T-helper 17 cell (primary cell): ENCODE results near the gene EED. TPM values are rescaled to one million over a fixed set of nuclear protein-coding genes. Genes with fewer than 3 reads are reported as not detected.
A peak's percentile ranks its signal among the peaks of the same experiment; 100 is the strongest.
"Not testable (repeated sequence)": the region's sequence is repeated elsewhere in the genome, so short reads cannot be mapped to it uniquely, and the experiment has no call there.

Experiments
- ATAC-seq: fragments of 150-1000 bp; cut with Tn5 transposase; 2 replicates; pipeline ENCODE4 v1.10.0; 2021; ENCODE audit warnings: mild to moderate bottlenecking, moderate library complexity
- DNase-seq, 3 donors: peaks; one replicate each; pipeline versions ENCODE4 v3.0.0 to v3.0.0-alpha.2; 2020 to 2021
- H3K9me3 ChIP-seq: one replicate; pipeline ENCODE4 v1.7.0; 2013; ENCODE audit warnings: low read length, mild to moderate bottlenecking; ENCODE audit not compliant: control insufficient read depth, poor library complexity, severe bottlenecking
- H3K27ac Mint-ChIP-seq: one replicate; pipeline ENCODE4 v1.8.0; 2022; ENCODE audit warnings: mild to moderate bottlenecking, moderate library complexity, mixed read lengths
- H3K27me3 Mint-ChIP-seq: one replicate; pipeline ENCODE4 v1.8.0; 2022; ENCODE audit warnings: mixed read lengths
- H3K36me3 Mint-ChIP-seq: one replicate; pipeline ENCODE4 v1.8.0; 2022; ENCODE audit warnings: low read depth, mixed read lengths
- H3K4me1 Mint-ChIP-seq: one replicate; pipeline ENCODE4 v1.8.0; 2022; ENCODE audit warnings: mild to moderate bottlenecking, mixed read lengths
- H3K4me3 Mint-ChIP-seq: one replicate; pipeline ENCODE4 v1.8.0; 2022; ENCODE audit warnings: mild to moderate bottlenecking, moderate library complexity, mixed read lengths
- total RNA-seq, 4 donors: library from RNA in 2 of 4; stranded (reverse) in 2 of 4; gene quantifications; one replicate each; pipeline ENCODE4 v1.2.3 and lab custom pipeline; 2022 to 2026

EED gene
- total RNA-seq, 2 donors from 2014 or later, result 48.7 to 50.7 TPM

DNA sequence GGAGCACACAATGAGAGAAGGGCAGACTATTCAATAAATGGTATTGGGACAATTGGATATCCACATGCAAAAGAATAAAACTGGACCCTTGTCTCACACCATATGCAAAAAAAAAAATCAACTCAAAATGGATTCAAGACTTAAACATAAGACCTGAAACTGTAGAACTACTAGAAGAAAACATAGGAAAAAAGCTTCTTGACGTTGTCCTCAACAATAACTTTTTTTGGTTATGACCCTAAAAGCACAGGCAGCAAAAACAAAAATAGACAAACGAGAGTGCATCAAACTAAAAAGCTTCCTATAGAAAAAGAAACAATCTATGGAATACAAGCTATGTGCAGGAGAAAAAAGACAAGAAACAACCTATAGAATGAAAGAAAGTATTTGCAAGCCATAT is 37.1 kb upstream of the EED start:
- H3K27ac Mint-ChIP-seq, result no peak overlapping the region
- no peaks in the 10 kb centered on the region for H3K27me3 Mint-ChIP-seq
- DNase-seq (no peak), ATAC-seq (no peak)
- H3K4me3 Mint-ChIP-seq, result no peak overlapping the region
- no peaks in the 10 kb centered on the region for H3K9me3 ChIP-seq
- H3K36me3 Mint-ChIP-seq, result no peaks in the 10 kb centered on the region
- H3K4me1 Mint-ChIP-seq, result peaks cover 3% of the 10 kb centered on the region

DNA sequence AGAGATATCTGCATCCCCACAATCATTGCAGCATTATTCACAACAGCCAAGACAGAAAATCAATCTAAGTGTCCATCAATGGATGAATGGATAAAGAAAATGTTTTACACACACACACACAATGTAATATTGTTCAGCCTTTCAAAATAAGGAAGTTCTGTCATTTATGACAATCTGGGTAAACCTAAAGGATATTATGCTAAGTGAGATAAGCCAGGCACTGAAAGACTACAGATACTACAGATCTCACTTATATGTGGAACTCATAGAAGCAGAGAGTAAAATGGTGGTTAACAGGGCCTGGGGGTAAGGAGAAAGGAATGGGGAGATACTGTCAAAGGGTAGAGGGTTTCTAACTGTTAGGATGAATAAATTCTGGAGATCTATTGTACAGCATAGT is 36.0 kb upstream of the EED start:
- Mint-ChIP-seq H3K27ac (no peak overlapping the region), H3K27me3 (no peaks in the 10 kb centered on the region), H3K4me1 (peaks cover 5% of the 10 kb centered on the region), H3K4me3 (no peak overlapping the region), H3K36me3 (no peaks in the 10 kb centered on the region)
- H3K9me3 ChIP-seq, result no peaks in the 10 kb centered on the region
- ATAC-seq (no peak), DNase-seq (no peak)

DNA sequence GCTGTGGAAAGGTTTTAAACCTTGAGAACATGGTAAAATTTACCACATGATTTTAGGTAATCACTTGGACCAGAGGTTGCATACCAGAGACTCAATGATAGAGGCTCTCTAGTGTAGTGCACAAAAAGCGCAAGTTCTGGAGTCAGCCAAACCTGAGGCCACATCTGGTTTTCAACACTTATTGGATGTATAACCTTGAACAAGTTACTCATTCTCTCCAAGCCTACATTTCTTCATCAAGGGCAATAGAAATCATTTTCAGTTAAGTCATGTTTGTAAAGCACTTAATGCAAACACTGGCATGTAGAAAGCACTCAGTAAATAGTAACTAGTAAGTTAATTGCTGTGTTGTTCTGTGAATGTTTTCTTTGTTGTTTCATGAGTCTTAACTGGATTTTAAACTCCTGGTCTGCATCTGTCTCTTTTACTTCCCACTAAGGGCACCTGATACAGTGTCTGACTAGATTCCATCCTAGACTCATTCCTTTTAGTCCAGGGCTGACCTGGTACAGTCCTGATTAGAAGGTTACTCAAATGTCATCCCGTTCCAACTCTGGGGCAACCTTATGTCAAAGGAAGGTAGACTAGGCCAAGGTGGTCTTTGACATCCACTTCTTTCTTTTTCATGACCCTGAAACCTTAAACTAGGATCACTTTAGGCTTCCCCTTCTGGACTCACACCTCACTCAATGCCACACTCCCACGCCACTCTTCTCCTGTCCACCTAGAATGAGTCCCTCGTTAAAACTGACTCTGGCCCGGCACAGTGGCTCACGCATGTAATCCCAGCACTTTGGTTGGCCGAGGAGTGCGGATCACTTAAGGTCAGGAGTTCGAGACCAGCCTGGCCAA is 34.5 kb upstream of the EED start:
- H3K9me3 ChIP-seq, result no peaks in the 10 kb centered on the region
- DNase-seq (no peak), ATAC-seq (no peak)
- H3K4me1 Mint-ChIP-seq, result peaks cover 11% of the 10 kb centered on the region
- H3K36me3 Mint-ChIP-seq, result no peaks in the 10 kb centered on the region
- H3K27me3 Mint-ChIP-seq, result no peaks in the 10 kb centered on the region
- H3K4me3 Mint-ChIP-seq, result no peak overlapping the region
- no peak overlapping the region for H3K27ac Mint-ChIP-seq

DNA sequence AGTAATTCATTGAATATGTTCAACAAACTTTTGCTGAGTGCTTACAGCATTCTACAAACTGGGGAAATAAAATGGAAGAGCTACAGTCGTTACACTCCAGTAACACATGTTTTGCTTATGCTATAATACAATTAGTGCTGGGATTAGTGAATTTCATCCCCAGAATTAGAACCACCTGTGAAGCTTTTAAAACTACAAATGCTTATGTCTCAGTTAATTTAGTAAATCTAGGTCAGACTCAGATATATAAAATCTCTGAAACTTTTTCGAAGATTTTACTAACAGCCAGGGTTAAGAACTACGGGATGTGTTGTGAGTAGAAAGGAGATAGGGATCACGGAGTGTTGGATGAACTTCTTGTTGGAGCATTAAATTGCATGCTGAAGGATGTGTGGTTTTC is 33.7 kb upstream of the EED start:
- no peak overlapping the region for H3K27ac Mint-ChIP-seq

DNA sequence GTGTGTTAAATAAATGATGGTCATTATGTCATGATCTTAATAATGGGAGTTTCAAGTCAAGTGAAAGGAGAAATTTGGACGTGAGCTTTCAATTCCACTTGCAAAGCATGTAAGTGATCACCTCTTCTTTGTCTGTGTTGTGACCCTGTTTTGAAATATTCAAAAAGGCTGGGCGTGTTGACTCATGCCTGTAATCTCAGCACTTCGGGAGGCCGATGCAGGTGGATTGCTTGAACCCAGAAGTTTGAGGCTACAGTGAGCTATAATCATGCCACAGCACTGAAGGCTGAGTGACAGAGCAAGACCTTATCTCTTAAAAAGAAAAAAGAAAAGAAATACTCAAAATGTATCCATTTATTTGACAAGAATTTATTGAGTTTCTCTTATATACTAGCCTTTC is 32.9 kb upstream of the EED start:
- no peak for ATAC-seq
- no peaks in the 10 kb centered on the region for H3K27me3 Mint-ChIP-seq
- DNase-seq, result no peak
- no peak overlapping the region for H3K27ac Mint-ChIP-seq
- H3K36me3 Mint-ChIP-seq, result no peaks in the 10 kb centered on the region
- H3K4me1 Mint-ChIP-seq, result peaks cover 12% of the 10 kb centered on the region
- no peak overlapping the region for H3K4me3 Mint-ChIP-seq
- no peaks in the 10 kb centered on the region for H3K9me3 ChIP-seq

More for the DNA sequence above, 33.7 kb upstream of the EED start:
- Mint-ChIP-seq H3K36me3 (no peaks in the 10 kb centered on the region), H3K4me3 (no peak overlapping the region), H3K4me1 (peaks cover 12% of the 10 kb centered on the region), H3K27me3 (no peaks in the 10 kb centered on the region)
- no peak for DNase-seq
- no peak for ATAC-seq
- H3K9me3 ChIP-seq, result no peaks in the 10 kb centered on the region

DNA sequence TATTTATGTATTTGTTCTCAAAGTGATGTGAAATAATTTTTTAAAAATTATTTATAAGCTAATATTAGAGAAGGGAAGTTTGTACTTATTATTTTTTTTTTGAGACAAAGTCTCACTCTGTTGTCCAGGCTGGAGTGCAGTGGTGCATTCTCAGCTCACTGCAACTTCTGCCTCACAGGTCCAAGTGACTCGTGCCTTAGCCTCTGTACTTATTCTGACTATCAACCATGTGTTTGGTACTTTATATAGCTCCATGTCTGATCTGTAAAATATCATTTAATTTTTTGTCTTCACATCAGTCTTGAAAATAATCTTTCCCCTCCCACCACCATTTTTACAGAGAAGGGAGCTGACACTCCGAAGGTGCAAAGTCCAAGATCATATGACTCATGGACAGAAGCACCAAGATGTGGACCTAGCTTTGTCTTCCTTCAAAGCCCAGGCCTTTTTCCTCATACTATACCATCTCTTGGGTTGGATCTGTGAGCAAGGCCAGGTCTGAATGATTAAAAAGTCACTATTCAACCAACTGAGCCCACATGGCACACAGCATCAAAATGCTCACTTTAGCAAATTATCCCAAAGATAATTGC is 32.4 kb upstream of the EED start:
- H3K4me3 Mint-ChIP-seq, result no peak overlapping the region
- peaks cover 12% of the 10 kb centered on the region for H3K4me1 Mint-ChIP-seq
- ATAC-seq (no peak), DNase-seq (no peak)
- H3K9me3 ChIP-seq, result no peaks in the 10 kb centered on the region
- no peak overlapping the region for H3K27ac Mint-ChIP-seq
- H3K36me3 Mint-ChIP-seq, result no peaks in the 10 kb centered on the region
- no peaks in the 10 kb centered on the region for H3K27me3 Mint-ChIP-seq

DNA sequence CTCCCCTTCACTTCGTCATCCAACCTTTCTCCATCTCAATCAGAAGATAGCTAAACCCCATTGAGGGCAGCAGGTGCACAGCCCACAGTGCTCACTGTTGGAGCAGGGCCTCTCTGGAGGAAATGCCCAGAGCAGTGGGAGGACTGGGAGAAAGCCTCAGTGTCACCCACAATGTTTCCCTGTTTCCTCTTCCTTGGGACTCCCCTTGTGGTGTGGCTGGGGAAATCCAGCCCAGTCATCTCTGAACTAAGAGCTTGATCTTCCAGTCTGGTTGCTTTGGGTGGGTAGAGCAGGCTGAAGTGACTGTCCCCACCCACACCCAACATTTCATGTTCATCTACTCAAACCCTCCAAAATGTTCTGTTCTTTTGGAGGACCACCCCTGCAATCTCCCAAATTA is 29.8 kb upstream of the EED start:
- Mint-ChIP-seq H3K4me1 (peaks cover 22% of the 10 kb centered on the region), H3K27me3 (no peaks in the 10 kb centered on the region), H3K27ac (no peak overlapping the region), H3K4me3 (no peak overlapping the region), H3K36me3 (no peaks in the 10 kb centered on the region)
- DNase-seq (no peak), ATAC-seq (peak; percentile 56)
- H3K9me3 ChIP-seq, result no peaks in the 10 kb centered on the region

DNA sequence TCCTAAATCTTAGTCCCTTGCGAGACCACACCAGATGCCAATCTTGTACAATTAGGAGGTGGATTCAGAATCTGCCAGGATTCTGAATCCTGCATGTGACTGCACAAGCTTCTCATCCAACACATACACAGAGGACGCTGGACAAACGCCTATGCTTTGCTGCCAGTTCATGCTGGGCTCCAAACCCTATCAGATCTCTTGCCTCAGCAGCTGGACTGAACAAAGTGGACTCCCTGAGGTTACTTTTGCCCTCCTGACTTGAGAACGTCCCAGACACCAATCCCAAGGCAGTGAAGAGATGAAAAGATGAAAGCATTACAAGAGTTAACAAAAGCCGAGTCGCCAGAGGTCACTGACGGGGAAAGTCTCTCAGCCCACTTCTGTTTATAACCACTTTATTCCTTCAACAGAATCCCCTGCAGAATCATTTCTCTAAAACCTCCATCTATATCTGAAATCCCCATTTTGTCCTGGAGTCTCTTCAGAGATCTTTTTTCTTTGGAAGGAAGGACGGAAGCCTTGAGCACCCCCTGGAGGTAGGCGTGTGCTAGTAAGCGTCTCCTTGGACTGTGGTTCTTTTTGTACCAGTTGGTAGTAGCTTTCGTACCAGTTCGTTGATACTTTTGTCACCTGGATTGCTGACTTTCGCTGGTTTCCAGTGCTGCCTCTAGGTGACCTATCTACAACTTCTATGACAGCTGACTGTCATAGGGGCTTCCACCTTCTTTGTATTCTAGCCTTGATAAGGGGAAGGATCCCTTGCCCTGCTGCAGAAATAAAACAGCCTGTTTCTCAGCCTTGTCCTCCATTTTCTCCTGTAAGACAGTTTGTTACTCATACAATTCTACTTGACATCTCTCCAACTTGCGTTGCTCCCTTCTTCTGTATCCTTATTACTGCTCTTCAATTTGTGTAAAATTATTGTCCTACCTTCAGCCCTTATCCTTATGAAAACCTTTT is 26.1 kb upstream of the EED start:
- peaks cover 20% of the 10 kb centered on the region for H3K4me1 Mint-ChIP-seq
- ATAC-seq, result peak; percentile 87
- no peak overlapping the region for H3K27ac Mint-ChIP-seq

DNA sequence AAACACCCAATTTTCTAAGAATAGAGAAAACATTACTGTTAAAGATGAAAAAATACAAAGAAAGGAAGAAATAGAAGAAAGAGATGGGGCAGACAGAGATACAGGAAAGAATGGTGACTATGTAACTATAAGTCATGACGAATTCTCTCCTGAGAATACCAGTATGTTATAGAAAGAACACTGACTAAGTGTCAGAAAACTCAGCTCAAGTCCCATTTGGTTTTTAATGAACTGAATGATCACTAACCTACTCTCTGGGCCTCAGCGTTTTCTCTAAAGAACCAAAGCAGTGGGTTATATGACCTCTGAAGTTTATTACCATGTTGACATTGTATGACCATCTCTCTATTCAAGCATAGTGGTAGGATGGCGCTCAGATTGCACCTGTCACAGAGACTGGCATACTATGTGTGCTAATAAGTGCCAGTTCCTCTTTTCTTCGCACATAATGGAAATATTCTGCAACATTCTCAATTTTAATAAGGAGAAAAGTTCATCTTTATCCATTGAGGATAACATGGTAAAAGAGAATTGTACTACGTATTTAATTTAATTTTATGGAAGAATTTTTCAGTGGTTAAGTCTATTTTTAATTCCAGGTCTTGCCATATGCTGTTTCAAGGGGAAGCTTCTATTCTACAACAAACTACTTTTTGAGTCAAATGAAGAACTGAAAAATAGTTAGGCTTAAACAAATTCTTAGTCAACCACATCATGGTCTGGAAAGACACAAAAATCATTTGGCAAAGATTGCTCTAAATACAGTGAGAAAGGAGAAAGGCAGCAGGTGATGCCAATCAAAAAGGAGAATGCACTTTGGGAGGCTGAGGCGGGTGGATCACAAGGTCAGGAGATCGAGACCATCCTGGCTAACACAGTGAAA is 25.0 kb upstream of the EED start:
- ATAC-seq, result peak; percentile 48
- no peak overlapping the region for H3K27ac Mint-ChIP-seq

More for the DNA sequence above, 26.1 kb upstream of the EED start:
- H3K9me3 ChIP-seq, result no peaks in the 10 kb centered on the region
- H3K27me3 Mint-ChIP-seq, result peaks cover 16% of the 10 kb centered on the region
- peak; percentile 25 to 46 (median 31) for DNase-seq
- peak overlapping the region; percentile 78 for H3K4me3 Mint-ChIP-seq
- no peaks in the 10 kb centered on the region for H3K36me3 Mint-ChIP-seq

DNA sequence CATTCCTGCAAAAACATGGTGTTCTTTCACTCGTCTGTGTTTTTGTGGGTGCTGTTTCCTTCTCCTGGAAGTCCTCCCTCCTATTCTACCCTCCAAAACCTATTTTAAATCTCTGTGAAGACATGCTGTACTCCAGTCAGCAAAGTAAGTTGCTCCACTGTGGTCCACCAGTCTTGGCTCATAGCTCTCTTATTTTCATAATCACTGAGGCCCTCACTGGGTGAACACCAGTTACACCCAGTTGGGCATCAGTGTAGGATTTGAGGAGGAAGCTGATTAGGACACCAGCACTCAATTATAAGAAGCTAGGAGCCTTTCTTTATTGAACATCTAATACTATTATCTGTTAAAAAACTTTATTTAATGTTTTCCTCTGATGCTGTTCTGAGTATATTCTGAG is 23.9 kb upstream of the EED start:
- peak overlapping the region; percentile 16 for H3K27ac Mint-ChIP-seq
- no peak for ATAC-seq
- peaks cover 10% of the 10 kb centered on the region for H3K4me1 Mint-ChIP-seq
- H3K27me3 Mint-ChIP-seq, result peaks cover 16% of the 10 kb centered on the region
- no peak for DNase-seq
- H3K4me3 Mint-ChIP-seq, result no peak overlapping the region
- no peaks in the 10 kb centered on the region for H3K36me3 Mint-ChIP-seq
- H3K9me3 ChIP-seq, result no peaks in the 10 kb centered on the region

More for the DNA sequence above, 25.0 kb upstream of the EED start:
- H3K9me3 ChIP-seq, result no peaks in the 10 kb centered on the region
- H3K4me3 Mint-ChIP-seq, result no peak overlapping the region
- peaks cover 16% of the 10 kb centered on the region for H3K4me1 Mint-ChIP-seq
- no peaks in the 10 kb centered on the region for H3K36me3 Mint-ChIP-seq
- no peak for DNase-seq
- peaks cover 16% of the 10 kb centered on the region for H3K27me3 Mint-ChIP-seq

DNA sequence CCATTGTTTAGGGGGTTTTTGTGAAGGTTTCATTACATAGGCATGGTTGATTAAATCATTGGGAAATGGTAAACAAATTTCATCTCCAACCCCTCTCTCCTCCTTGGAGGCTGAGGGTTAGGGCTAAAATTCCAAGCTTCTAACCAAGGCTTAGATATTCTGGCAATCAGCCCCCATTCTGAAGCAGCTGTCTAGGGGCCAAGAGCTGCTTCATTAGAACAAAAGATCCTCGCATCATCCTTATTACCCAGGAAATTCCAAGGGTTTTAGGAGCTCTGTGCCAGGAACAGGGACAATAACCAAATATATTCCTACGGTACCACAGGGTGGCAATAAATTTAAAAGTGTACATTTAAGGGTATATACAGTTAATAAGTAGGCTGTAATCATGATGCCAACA is 22.5 kb upstream of the EED start:
- H3K4me1 Mint-ChIP-seq, result peaks cover 10% of the 10 kb centered on the region

DNA sequence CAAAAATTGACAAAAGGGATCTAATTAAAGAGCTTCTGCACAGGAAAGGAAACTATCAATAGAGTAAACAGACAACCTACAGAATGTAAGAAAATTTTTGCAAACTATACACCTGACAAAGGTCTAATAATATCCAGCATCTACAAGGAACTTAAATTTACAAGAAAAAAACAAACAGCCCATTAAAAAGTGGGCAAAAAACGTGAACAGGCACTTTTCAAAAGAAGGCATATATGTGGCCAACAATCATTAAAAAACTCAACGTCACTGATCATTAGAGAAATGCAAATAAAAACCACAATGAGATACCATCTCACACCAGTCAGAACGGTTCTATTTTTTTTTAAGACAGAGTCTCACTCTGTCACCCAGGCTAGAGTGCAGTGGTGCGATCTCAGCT is 20.0 kb upstream of the EED start:
- not testable (repeated sequence) for H3K4me3 Mint-ChIP-seq, ATAC-seq, H3K4me1 Mint-ChIP-seq, DNase-seq, H3K9me3 ChIP-seq, H3K27ac Mint-ChIP-seq, H3K36me3 Mint-ChIP-seq
- peaks cover 21% of the 10 kb centered on the region for H3K27me3 Mint-ChIP-seq

More for the DNA sequence above, 22.5 kb upstream of the EED start:
- no peaks in the 10 kb centered on the region for H3K9me3 ChIP-seq
- H3K27ac Mint-ChIP-seq, result no peak overlapping the region
- H3K36me3 Mint-ChIP-seq, result no peaks in the 10 kb centered on the region
- DNase-seq (no peak), ATAC-seq (no peak)
- peaks cover 16% of the 10 kb centered on the region for H3K27me3 Mint-ChIP-seq
- H3K4me3 Mint-ChIP-seq, result no peak overlapping the region
